K562 (cell line): Measurements from ENCODE around the gene PELI3. TPM values are rescaled to one million over a fixed set of nuclear protein-coding genes. Genes with fewer than 3 reads are reported as not detected.
A peak's percentile ranks its signal among the peaks of the same experiment; 100 is the strongest.

Experiments
- ELF1 ChIP-seq: fragments of 200-800 bp; sonication (Bioruptor generic); IDR thresholded peaks from 2 replicates; pipeline ENCODE4 v1.6.1; 2016; ENCODE audit warnings: missing genetic modification characterization, missing compliant biosample characterization
- GMEB1 ChIP-seq: fragments of 250-450 bp; sonication (Bioruptor Pico); IDR thresholded peaks from 2 replicates; pipeline ENCODE4 v1.4.0; 2020; ENCODE audit warnings: mild to moderate bottlenecking
- ID3 ChIP-seq, 2 experiments: fragments of 250-450 bp in 1 of 2; fragments of 450-650 bp in 1 of 2; sonication (Bioruptor Pico) in 1 of 2; IDR thresholded peaks; 2 replicates each; pipeline versions ENCODE4 v1.6.1 to v1.8.0; 2016 to 2021; ENCODE audit warnings: mild to moderate bottlenecking in 2 of 2, moderate library complexity in 2 of 2, missing compliant biosample characterization in 1 of 2, missing genetic modification characterization in 1 of 2
- JUND ChIP-seq, 2 experiments: IDR thresholded peaks; 2 replicates in 1 of 2; 3 replicates in 1 of 2; pipeline ENCODE4 v1.6.1; 2011; ENCODE audit warnings: borderline replicate concordance in 2 of 2, low read depth in 2 of 2, low read length in 2 of 2, improper control_type of control experiment in 1 of 2, missing biosample characterization in 1 of 2, missing genetic modification characterization in 1 of 2, missing genetic modification reagents in 1 of 2
- MIER1 ChIP-seq: fragments of 450-650 bp; IDR thresholded peaks from 2 replicates; pipeline ENCODE4 v1.6.1; 2016; ENCODE audit warnings: antibody characterized with exemption, mild to moderate bottlenecking, low read depth
- MLLT1 ChIP-seq, 2 experiments: fragments of 450-650 bp; IDR thresholded peaks; 2 replicates each; pipeline ENCODE4 v1.6.1; 2016
- RCOR1 ChIP-seq, 2 experiments: IDR thresholded peaks; 2 replicates each; pipeline ENCODE4 v1.6.1; 2012; ENCODE audit warnings: low read depth in 2 of 2, low read length in 2 of 2, borderline replicate concordance in 1 of 2, improper control_type of control experiment in 1 of 2
- SNAPC5 ChIP-seq: fragments of 250-450 bp; sonication (Bioruptor Pico); IDR thresholded peaks from 2 replicates; pipeline ENCODE4 v1.8.0; 2021; ENCODE audit warnings: moderate library complexity, mild to moderate bottlenecking, inconsistent platforms
- TAF15 ChIP-seq: fragments of 200-400 bp; formaldehyde crosslinking; IDR thresholded peaks from 2 replicates; pipeline ENCODE4 v1.6.1; 2017; ENCODE audit warnings: mild to moderate bottlenecking, low read depth, low read length, moderate library complexity
- ZFPM2 ChIP-seq: fragments of 250-450 bp; sonication (Bioruptor Pico); IDR thresholded peaks from 2 replicates; pipeline ENCODE4 v1.5.1; 2022; ENCODE audit warnings: mild to moderate bottlenecking
- ZNF12 ChIP-seq: sonication (generic); formaldehyde crosslinking; IDR thresholded peaks from 2 replicates; pipeline ENCODE4 v1.4.0; 2020; ENCODE audit warnings: mild to moderate bottlenecking, missing genetic modification reagents
- ZNF584 ChIP-seq: fragments of 200-800 bp; sonication (Bioruptor generic); IDR thresholded peaks from 2 replicates; pipeline ENCODE4 v1.6.1; 2016; ENCODE audit warnings: low read depth, mild to moderate bottlenecking, missing genetic modification characterization, missing compliant biosample characterization
- polyA plus RNA-seq, 8 experiments: library from polyadenylated mRNA; depleted of rRNA in 4 of 8; stranded (reverse) in 5 of 8; unstranded in 3 of 8; fragments of >200 nt; fragmentation: Nextera tagmentation in 2 of 8; fragmentation: Illumina TruSeq in 1 of 8; extraction: Ambion mirVana in 2 of 8; extraction: Trizol in 1 of 8; gene quantifications; 2 replicates each; pipeline versions ENCODE4 v1.2.1 to v1.2.3, GENCODE V29; 2011 to 2014; ENCODE audit warnings: inconsistent platforms in 1 of 8, missing spikeins in 1 of 8
- total RNA-seq, 7 experiments: library from RNA; depleted of rRNA in 6 of 7; stranded (reverse); fragments of >200 nt in 6 of 7; fragmentation: Illumina TruSeq in 2 of 7; extraction: Trizol in 2 of 7; gene quantifications; 2 replicates each; pipeline versions ENCODE4 v1.2.1 to v1.2.3, GENCODE V29; 2011 to 2021; ENCODE audit warnings: low replicate concordance in 1 of 7

Gene PELI3
- total and polyA plus RNA-seq, 9 of the 15 experiments (the other 6 are each of a cell fraction or from before 2014, with no cell fraction given), result 0.17 to 4.2 (median 1.9) TPM

GRCh38 chr11:66510271-66510989 is 43.7 kb downstream of the PELI3 start, which contains the start of gene BBS1 (continued):
- TF ChIP-seq JUND (IDR thresholded peaks at IDR 0.05; ENCODE audit: borderline replicate concordance, low read depth, low read length) (peak; percentile 64), JUND (tag; IDR thresholded peaks at IDR 0.05; ENCODE audit: borderline replicate concordance, low read depth, low read length) (peak; percentile 12; the same call in 1 of the 3 replicates), MIER1 (no peak), ELF1 (tag) (no peak), GMEB1 (CRISPR knock-in tag) (peak; percentile 23; the same call in 1 of the 2 replicates), ID3 (CRISPR knock-in tag; IDR thresholded peaks at IDR 0.05) (no peak), ID3 (tag; IDR thresholded peaks at IDR 0.05) (peak; percentile 78), TAF15 (no peak), ZFPM2 (no peak), MLLT1 (IDR thresholded peaks at IDR 0.05) (no peak), ZNF12 (peak; percentile 46; the same call in 1 of the 2 replicates), SNAPC5 (no peak), ZNF584 (CRISPR knock-in tag) (no peak), RCOR1 (IDR thresholded peaks at IDR 0.05; ENCODE audit: borderline replicate concordance in 1 of 2, low read depth in 2 of 2, low read length in 2 of 2) (peak in 1 of 2 experiments; percentile 66; a peak in 2 of 4 replicates)
